Measurements from ENCODE around the gene LRRC42.

LRRC42 gene, protein sequence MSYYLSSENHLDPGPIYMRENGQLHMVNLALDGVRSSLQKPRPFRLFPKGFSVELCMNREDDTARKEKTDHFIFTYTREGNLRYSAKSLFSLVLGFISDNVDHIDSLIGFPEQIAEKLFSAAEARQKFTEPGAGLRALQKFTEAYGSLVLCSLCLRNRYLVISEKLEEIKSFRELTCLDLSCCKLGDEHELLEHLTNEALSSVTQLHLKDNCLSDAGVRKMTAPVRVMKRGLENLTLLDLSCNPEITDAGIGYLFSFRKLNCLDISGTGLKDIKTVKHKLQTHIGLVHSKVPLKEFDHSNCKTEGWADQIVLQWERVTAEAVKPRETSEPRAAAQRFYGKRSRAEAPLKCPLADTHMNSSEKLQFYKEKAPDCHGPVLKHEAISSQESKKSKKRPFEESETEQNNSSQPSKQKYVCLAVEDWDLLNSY

DNA sequence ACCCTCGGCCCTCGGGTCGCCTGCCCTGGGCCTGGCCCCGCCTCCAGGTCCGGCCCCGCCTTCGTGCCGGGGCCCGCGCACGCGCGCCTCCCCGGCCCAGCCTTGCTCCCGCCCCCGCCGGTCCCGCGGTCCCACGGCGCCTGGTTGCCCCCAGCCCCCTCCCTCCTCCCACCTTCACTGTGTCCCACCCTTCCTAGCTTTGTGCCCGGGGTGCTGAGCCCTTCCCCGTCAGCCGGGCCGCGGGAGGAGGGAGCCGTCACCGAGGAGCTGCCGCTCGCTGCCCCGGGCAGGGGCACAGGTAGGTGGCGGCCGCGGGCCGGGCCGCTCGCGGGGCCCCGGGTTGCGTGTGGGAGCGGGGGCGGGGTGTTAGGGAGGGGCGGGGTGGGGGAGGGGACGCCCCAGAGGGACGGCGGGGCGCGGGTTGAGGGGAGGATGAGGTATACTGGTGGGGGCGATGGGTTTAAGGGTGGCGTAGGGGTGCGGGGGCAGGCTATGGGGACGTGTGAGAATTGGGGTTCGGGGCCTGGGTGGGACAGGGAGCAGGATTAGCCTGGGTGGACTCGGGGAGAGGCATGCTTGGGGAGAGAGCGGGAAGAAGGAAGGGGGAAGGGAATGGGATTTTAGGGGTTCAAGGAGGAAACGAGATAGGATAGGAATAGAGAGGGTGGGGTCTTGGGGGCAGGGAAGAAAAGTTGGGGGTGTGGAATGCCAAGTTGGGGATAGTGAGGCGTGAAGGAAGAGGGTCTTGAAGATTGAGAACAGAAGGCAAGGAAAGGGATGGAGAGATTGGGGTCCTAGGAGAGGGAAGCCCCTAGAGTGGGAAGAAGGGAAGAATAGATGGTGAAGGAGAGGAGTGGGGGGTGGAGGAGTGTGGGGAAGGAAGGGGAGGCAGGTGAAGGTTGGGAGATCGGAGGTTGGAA is at the start of gene LRRC42:
Gene LRRC42, plus strand, starts transcription at position 99 of the 920 bp plus-strand sequence. CDS start 5,650 bp downstream, outside the sequence.
- in situ Hi-C loops (cut with HindIII; ENCODE audit: low sequenced_read_pairs), result no loop called here

DNA sequence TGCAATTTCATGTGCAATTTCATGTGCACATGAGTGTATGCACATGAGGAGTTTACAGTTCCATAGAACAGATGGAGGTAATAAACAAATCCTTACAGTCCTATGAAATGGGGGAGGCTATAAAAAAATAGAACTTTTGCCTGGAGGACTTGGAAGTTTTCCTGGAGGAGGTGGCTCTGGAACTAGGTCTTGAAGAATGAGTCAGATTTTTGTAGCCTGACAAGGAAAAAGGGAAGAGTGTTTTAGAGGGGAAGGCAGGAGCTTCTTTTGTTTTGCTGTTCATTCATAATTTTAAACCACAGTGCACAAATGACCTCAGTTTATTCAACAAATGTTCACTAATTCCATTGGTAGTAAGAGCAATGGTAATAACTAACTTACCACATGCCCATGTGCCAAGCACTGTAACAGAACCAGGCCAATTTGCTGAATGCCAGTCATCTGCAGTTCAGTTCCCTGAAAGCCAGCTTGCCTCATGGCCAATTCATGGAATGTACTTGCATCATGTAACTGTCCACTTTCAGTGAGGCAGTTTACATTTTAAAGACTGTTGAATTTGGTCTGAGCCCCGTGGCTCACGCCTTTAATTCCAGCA is 49.4 kb upstream of the LRRC42 start:
- in situ Hi-C loops (cut with HindIII; ENCODE audit: low sequenced_read_pairs), result no loop called here

DNA sequence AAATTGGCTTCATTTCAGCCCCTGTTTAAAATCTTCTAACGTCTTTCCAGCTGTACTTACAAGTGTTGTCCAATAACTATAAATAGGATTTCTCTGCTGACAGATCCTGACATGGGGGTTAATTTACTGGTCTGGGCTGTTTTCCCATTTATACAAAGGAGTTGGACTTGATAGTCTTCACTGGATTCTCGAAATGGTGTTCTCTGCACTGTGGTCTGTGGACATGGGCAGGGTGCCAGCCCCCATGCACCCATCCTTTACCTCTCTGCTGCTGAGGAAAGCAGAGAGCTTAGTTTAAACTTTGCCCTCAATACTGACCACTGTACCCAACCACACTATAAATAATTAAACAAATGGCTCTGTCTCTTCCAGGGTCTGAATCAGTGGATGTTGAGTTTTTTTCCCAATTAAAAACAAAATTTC is 46.9 kb upstream of the LRRC42 start:
- in situ Hi-C loops (cut with HindIII; ENCODE audit: low sequenced_read_pairs), result no loop called here

DNA sequence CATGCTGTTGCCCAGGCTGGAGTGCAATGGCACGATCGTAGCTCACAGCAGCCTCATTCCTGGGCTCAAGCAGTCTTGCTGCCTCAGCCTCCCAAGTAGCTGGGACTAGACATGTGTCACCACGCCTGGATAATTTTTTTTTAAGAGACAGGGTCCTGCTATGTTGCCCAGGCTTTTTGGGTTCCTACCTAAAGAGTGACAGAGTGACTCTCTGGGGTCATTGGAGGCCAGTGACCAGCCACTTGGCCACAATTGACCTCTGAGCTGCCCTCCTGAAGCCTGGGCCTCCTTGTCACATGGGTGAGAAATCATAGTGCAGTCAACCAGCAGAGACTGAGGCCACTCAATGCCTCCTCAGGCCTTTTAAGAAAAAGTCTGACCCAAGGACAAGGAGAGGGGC is 46.4 kb upstream of the LRRC42 start:
- in situ Hi-C loops (cut with HindIII; ENCODE audit: low sequenced_read_pairs), result no loop called here

DNA sequence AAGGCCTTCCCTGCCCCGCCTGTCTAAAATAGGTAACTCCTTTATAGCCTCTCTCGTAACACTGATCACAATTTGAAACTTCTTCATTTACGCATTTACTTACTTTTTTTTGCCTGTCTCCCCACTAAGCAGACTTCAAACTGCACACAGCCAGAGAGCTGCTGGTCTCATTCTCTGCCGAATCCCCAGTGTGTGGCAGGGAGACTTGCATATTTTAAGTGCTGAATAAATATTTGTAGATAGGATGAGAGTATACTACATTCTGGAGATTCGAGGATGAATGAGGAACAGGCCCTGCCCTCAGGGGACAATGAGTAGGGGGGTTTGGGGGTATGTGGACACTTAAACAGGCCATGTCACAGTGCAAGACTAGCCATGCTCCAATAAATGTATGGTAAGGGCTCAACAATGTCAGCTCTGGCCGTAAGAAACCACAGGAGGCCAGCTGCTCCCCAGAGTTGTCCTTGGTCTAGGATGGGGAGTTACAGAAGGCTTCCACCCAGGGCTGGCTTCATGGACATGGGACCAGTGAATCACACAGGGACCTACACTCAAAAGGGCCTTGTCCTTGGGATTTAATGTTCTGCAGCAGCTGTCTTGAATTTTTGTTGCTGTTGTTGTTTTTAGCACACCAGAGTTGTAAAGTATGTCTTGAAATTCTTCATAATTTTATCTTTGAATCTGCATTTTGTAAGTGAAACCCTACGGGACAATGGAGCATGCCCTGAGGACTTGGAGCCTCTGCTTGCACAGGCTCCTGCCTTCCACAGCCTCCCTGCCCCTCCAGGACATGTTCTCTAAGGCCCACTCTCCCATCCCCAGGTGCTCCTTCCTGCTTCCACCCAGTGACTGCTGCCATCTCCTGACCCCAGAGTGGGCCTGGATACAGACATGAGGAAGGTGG is 43.7 kb upstream of the LRRC42 start:
- in situ Hi-C loops (cut with HindIII; ENCODE audit: low sequenced_read_pairs), result no loop called here

DNA sequence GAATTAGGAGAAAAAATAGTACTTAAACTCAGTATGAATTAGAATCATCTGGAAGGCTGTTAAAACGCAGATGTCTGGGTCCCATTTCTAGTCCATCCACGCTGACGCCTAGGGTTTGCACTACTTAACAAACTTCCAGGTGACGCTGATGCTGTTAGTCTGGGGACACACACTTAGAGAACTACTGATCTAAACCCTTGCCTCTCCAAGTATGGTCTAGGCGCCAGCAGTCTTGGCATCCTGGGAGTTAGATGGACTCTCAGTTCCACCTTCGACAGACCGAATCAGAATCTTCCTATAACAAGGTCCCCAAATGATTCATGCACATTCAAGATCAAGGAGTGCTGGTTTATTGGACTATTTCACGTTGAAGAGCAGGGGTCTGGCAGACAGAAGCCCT is 40.6 kb upstream of the LRRC42 start:
- in situ Hi-C loops (cut with HindIII; ENCODE audit: low sequenced_read_pairs), result no loop called here

DNA sequence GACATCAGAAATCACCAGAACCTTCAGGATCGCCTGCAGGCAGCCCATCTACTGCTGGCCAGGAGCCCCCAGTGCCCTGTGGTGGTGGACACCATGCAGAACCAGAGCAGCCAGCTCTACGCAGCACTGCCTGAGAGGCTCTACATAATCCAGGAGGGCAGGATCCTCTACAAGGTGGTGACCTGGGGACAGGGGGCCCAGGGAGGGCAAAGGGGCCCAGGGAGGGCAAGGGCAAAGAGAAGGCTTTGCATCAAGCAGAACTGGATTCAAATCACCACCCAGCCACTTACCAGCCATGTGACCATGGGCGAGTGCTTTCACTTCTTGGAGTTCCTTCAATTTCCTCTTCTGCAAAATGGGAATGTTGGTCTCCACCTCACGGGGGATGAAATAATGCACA is 40.0 kb upstream of the LRRC42 start:
- in situ Hi-C loops (cut with HindIII; ENCODE audit: low sequenced_read_pairs), result no loop called here

DNA sequence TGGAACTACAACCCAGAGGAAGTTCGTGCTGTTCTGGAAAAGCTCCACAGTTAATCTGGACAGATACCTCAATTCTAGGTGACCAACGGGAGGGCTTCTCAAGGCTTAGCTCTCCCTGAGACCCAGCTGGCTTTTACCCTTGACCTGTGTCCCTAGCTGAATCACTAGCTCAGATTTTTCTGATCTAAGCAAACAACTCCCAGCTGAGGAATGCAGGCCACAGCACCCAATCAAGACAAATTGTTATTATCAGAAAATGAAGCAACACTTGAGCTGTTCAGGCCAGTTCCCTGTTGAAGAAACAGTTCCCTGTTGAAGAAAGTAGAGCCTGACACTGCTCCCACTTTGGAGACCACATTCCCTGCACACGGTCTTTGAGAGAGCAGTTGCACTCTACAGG is 36.2 kb upstream of the LRRC42 start:
- in situ Hi-C loops (cut with HindIII; ENCODE audit: low sequenced_read_pairs), result no loop called here

DNA sequence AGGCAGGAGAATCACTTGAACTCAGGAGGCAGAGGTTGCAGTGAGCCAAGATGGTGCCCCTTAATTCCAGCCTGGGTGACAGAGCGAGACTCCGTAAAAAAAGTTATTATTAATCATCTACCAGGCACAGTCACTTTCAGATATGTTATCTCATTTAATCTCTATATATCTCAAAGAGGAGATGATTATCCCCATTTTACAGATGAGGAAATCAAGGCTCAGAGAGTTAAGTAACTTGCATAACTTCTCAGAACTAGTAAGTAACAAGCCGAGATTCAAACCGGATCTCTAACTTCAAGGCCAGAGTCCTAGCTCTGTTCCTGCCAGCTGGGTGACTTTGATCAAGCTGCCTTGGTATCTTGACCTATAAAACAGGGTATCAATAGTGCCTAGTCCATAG is 34.7 kb upstream of the LRRC42 start:
- in situ Hi-C loops (cut with HindIII; ENCODE audit: low sequenced_read_pairs), result no loop called here

DNA sequence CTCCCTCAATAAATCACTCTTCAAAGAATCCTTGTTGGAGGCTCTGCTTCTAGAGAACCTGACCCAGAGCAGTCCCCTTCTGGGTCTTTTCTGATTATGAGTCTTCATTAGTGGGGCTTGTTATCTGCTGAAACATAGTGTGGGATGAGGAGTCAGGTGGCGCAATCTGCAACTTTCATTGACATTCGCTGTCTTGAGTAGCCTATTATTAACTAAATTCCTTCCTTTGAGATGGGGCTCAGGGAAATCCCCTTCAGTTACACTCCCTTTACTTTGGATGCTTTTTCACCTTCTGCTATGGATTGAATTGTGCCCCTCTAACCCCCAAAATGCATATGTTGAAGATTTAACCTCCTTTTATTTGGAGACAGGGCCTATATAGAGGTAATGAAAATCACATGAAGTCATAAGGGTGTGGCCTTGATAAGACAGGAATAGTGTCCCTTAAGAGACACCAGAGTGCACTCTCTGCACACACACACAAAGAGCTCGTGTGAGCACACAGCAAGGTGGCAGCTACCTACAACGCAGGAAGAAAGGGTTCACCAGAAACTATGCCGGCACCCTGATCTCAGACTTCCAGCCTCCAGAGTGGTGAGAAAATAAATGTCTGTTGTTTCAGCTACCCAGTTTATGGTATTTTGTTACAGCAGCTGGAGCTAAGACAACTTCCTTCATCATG is 32.7 kb upstream of the LRRC42 start:
- in situ Hi-C loops (cut with HindIII; ENCODE audit: low sequenced_read_pairs), result no loop called here

DNA sequence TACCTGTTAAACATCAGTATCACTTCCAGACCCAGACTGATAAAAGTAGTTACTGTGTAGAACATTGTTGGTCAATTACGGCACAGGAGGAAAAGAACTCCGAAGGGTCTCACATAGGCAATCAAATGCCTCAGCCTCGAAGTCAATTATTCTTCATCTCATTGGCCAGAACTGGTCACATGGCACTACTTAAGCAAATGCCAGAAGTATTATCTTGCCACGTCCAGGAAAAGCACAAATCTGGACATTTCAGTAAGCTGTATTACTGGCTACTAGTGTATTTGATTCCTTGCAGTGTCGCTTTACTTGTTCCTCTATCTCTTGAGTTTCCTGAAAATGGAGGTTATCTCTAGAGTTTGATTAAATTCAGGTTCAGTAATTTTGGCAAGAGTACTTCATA is 27.8 kb upstream of the LRRC42 start:
- in situ Hi-C loops (cut with HindIII; ENCODE audit: low sequenced_read_pairs), result no loop called here

DNA sequence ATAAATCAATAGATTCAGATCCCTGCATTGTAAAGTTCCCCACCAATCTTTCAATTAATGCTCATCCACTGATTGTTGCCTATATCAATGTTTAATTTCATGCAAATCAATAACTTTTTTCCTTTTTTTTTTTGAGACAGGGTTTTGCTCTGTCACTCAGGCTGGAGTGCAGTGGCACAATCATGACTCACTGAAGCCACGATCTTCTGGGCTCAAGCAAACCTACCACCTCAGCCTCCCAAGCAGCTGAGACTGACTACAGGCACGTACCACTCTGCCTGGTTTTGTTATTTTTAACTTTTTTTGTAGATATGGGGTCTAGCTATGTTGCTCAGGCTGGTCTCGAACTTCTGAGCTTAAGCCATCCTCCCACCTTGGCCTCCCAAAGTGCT is 26.5 kb upstream of the LRRC42 start:
- in situ Hi-C loops (cut with HindIII; ENCODE audit: low sequenced_read_pairs), result no loop called here

DNA sequence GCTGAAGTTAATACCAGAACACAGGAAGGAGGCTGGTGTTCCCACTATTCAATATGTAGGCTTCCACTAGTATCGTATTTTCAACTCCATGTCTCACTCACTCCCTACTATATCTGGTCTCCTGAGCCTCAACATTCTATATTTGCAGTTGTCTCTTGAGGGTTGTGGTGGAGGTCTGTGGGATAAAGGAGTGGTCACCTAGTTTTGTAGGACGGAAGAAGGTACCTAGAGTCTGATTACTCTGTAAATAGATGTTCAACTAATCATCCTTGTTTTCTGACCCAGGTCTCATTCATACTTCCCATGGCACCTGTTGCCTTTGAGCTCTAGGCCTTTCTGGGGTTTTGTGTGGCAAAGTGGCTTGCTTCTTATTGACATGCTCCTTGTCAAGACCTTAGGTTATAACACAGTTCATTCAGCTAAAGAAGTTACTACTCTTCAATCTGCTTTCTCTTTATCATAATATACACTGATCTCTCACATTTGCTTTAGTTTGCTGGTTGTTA is 18.7 kb upstream of the LRRC42 start:
- in situ Hi-C loops (cut with HindIII; ENCODE audit: low sequenced_read_pairs), result no loop called here

DNA sequence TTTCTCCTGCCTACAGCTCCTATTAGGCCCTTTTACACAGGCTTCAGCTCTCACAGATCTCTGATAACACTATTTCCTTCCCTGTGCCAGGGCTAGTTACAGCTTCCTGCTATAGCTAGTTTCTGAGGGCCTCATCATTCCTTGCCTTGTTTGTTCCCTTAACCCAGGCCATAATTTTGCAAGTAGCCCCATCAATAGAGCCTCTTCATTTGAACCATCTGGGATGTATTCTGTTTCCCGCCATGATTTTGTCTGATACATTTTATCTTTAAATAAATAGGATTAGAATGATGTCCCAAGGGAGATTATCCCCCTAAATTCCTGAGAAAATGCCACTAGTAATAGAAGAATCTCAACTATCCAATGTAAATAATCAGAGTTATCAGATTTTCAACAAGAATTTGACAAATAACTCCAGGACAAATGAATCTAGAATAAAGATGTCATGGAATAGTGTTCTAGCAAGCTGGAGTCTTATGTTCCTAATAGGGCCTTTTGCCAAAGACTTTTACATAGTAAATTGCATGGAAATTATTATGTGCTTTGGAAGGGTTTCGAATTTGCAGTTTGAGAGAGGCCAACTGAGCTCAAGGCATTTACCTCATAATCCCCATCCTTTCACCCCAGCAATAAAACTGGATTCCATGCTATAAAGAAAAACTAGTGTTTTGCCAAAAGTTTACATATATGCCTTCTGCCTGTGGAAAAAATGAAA is 16.7 kb upstream of the LRRC42 start:
- in situ Hi-C loops (cut with HindIII; ENCODE audit: low sequenced_read_pairs), result no loop called here

DNA sequence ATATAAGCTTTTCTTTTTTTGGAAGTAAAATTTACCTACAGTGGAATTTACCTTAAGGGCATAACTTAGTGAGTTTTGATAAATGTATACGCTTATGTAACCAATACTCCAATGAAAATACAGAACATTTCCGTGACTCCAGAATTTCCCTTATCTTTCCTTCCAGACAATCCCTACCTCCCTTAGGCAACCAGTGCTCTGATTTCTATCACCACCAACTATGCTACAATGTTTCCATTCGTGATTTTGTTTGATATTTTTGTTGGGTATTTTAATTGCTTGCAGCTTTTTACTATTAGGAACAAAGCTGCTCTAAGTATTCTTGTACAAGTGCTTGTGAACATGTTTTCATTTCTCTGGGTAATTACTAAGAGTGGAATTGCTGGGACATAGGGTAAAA is 15.2 kb upstream of the LRRC42 start:
- in situ Hi-C loops (cut with HindIII; ENCODE audit: low sequenced_read_pairs), result no loop called here

DNA sequence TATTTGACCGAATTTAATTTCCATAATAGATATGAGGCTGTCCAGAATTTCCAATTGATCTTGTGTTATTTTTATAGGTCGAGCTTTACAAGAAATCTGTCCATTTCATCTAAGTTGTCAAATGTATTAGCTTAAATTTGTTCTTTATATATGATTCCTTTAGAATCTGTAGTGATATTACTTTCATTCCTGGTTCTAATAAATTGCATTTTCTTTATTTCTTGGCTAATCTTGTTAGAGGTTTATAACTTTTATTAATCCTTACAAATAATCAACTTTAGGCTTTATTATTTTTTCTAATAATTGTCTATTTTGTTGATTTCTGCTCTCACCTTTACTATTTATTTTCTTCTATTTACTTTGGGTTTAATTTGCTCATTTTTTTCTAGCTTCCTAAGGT is 14.6 kb upstream of the LRRC42 start:
- in situ Hi-C loops (cut with HindIII; ENCODE audit: low sequenced_read_pairs), result no loop called here

DNA sequence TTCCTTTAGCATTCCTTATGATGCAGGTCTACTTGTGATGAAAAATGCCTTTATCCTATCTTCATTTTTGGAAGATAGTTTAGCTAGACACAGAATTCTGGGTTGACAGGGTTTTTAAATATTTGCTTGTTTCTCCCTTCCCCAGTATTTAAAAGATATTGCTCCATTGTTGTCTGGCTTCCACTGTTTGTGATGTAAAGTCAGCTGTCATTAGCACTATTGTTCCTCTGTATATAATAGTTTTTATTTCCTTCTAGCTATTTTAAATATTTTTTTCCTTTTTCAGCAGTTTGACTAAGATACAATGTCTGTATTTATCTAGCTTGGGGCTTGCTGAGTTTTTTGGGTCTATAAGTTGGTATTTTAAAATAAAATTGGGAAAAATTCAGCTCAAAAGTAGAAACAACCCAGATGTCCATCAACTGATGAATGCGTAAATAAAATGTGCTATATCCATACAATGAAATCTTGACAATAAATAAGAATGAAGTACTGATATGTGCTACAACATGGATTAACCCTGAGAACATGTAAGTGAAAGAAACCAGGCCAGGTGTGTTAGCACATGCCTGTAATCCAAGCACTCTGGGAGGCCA is 11.9 kb upstream of the LRRC42 start:
- in situ Hi-C loops (cut with HindIII; ENCODE audit: low sequenced_read_pairs), result no loop called here

DNA sequence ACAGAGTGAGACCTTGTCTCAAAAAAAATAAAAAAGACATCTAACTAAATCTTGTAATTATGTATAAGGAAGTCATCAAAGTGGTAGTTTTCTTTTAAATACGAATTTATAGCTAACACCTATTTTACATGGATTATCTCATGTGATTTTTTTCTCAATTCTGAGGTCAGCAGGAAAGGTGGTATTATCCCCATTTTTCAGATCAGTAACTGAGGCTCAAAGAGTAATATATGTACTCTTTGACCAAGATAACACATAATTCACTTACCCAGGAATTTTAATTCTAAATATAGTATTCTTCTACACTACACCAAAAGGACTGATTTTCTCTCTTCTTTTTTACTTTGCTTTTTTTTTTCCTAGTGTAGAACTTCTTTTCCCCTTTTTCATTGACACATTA is 9.7 kb upstream of the LRRC42 start:
- in situ Hi-C loops (cut with HindIII; ENCODE audit: low sequenced_read_pairs), result no loop called here
